Right lobe of liver (tissue), 4 donors: ENCODE measurements around the gene MTUS2.

Experiments
- CTCF ChIP-seq, 4 donors: fragments of 200-600 bp in 3 of 4; fragments of 450-650 bp in 1 of 4; IDR thresholded peaks; one replicate each; pipeline versions ENCODE4 v1.5.1 to v1.8.0; 2016 to 2022; ENCODE audit warnings: antibody characterized with exemption in 4 of 4, mild to moderate bottlenecking in 2 of 4
- POLR2A ChIP-seq: fragments of 450-650 bp; IDR thresholded peaks from one replicate; pipeline ENCODE4 v1.6.1; 2017; ENCODE audit warnings: antibody characterized with exemption, mild to moderate bottlenecking
- donor health status: DM: no; HTN: no; CAD: no.
- donor health status: DM: no; HTN: no; CAD: no.
- donor health status: DM: no; HTN: yes; CAD: no.

GRCh38 chr13:29104461-29104860, 284.3 kb downstream of the MTUS2 start:
- TF ChIP-seq CTCF (IDR thresholded peaks at IDR 0.05), result no peak
- TF ChIP-seq POLR2A, result no peak
